SJCRH30 (cell line): ENCODE results near the gene TIE1. TPM values are rescaled to one million over a fixed set of nuclear protein-coding genes. Genes with fewer than 3 reads are reported as not detected.
A peak's percentile ranks its signal among the peaks of the same experiment; 100 is the strongest.

Experiments used
- DNase-seq, 2 experiments: peaks; one replicate each; pipeline ENCODE4 v3.0.0-alpha.2; 2015 to 2020
- H3K27ac ChIP-seq: fragments of 250-450 bp; sonication (Bioruptor Pico); 2 replicates; pipeline ENCODE4 v1.5.1; 2020; ENCODE audit warnings: mild to moderate bottlenecking, moderate library complexity
- H3K27me3 ChIP-seq: fragments of 250-450 bp; sonication (Bioruptor Pico); 2 replicates; pipeline ENCODE4 v1.5.1; 2020; ENCODE audit warnings: mild to moderate bottlenecking, moderate library complexity
- H3K36me3 ChIP-seq: fragments of 250-450 bp; sonication (Bioruptor Pico); 2 replicates; pipeline ENCODE4 v1.5.1; 2020; ENCODE audit warnings: mild to moderate bottlenecking, moderate library complexity
- H3K4me1 ChIP-seq: fragments of 250-450 bp; sonication (Bioruptor Pico); 2 replicates; pipeline ENCODE4 v1.5.1; 2020; ENCODE audit warnings: mild to moderate bottlenecking, moderate library complexity
- H3K4me3 ChIP-seq: fragments of 250-450 bp; sonication (Bioruptor Pico); 2 replicates; pipeline ENCODE4 v1.5.1; 2020; ENCODE audit warnings: mild to moderate bottlenecking, moderate library complexity
- H3K9me3 ChIP-seq: fragments of 250-450 bp; sonication (Bioruptor Pico); replicated peaks from 2 replicates; pipeline ENCODE4 v1.5.1; 2020; ENCODE audit warnings: mild to moderate bottlenecking, moderate library complexity
- total RNA-seq: library from RNA; depleted of rRNA; stranded (reverse); fragments of >200 nt; shearing (Covaris generic); gene quantifications from 2 replicates; pipeline ENCODE4 v1.2.3, GENCODE V29; 2014

TIE1 gene
- total RNA-seq, 1 experiment from 2014 or later, result 1.5 TPM

- H3K9me3 ChIP-seq, result no peaks in the 10 kb centered on the region
- no peak overlapping the region for H3K4me3 ChIP-seq
- H3K4me1 ChIP-seq, result no peaks in the 10 kb centered on the region
- no peak overlapping the region for H3K27ac ChIP-seq
- no peaks in the 10 kb centered on the region for H3K27me3 ChIP-seq
- DNase-seq, result no peak
- H3K36me3 ChIP-seq, result no peaks in the 10 kb centered on the region
These were observed 44.3 kb downstream of the TIE1 start for GRCh38 chr1:43345120-43345519.

GRCh38 chr1:43346636-43347035 is 45.9 kb downstream of the TIE1 start:
- H3K27me3 ChIP-seq, result no peaks in the 10 kb centered on the region
- no peaks in the 10 kb centered on the region for H3K36me3 ChIP-seq
- H3K27ac ChIP-seq, result no peak overlapping the region
- DNase-seq, result no peak
- no peak overlapping the region for H3K4me3 ChIP-seq
- H3K9me3 ChIP-seq, result no peaks in the 10 kb centered on the region
- no peaks in the 10 kb centered on the region for H3K4me1 ChIP-seq

- H3K27ac ChIP-seq, result no peak overlapping the region
- H3K9me3 ChIP-seq, result no peaks in the 10 kb centered on the region
- H3K4me1 ChIP-seq, result no peaks in the 10 kb centered on the region
- H3K4me3 ChIP-seq, result peak overlapping the region; percentile 57
- no peaks in the 10 kb centered on the region for H3K27me3 ChIP-seq
- H3K36me3 ChIP-seq, result no peaks in the 10 kb centered on the region
- no peak for DNase-seq
These were observed 47.6 kb downstream of the TIE1 start for GRCh38 chr1:43348343-43348808.

- Histone ChIP-seq H3K9me3 (no peaks in the 10 kb centered on the region), H3K4me1 (no peaks in the 10 kb centered on the region), H3K4me3 (peak overlapping the region; percentile 57), H3K27me3 (no peaks in the 10 kb centered on the region), H3K36me3 (no peaks in the 10 kb centered on the region), H3K27ac (no peak overlapping the region)
- DNase-seq, result peak; percentile 59 to 69
These were observed 48.2 kb downstream of the TIE1 start for GRCh38 chr1:43348809-43349593.

DNA sequence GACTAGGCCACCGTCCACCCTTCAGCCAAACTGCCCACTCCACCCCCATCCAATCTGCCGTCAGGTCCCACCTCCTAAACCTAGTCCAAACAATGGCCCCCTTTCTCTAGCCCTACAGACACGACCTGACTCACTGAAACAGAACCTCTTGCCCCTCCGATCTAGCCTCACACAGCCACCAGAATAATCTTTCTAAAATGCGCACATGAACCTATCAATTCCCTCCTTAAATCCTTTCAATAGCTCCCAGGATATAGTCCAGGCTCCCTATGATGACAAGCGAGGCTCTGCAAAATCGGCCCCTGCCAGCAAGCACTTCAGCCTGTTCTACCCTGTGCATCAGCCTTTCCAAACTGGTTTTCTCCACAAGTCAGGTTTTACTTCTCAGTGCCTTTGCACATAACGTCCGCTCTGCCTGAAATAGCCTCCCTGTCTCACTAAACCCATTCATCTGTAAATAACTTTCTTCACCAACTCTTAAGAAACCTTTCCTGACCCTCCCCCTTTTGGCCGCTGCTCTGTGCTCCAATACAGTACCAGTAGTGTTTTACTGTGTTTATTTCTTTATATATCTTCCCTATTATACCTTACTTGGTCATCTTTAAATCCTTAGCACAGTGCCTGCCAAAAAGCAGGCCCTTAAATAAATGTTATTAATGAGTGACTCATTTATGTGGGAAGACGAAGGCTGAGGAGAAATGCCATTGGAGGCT is 49.0 kb downstream of the TIE1 start:
- H3K4me3 ChIP-seq, result peak overlapping the region; percentile 57
- no peaks in the 10 kb centered on the region for H3K4me1 ChIP-seq
- no peak for DNase-seq
- no peak overlapping the region for H3K27ac ChIP-seq
- H3K27me3 ChIP-seq, result no peaks in the 10 kb centered on the region
- no peaks in the 10 kb centered on the region for H3K9me3 ChIP-seq
- no peaks in the 10 kb centered on the region for H3K36me3 ChIP-seq

- Histone ChIP-seq H3K4me1 (no peaks in the 10 kb centered on the region), H3K27me3 (no peaks in the 10 kb centered on the region), H3K27ac (no peak overlapping the region), H3K9me3 (no peaks in the 10 kb centered on the region), H3K4me3 (no peak overlapping the region), H3K36me3 (no peaks in the 10 kb centered on the region)
- DNase-seq, result no peak
These were observed 50.2 kb downstream of the TIE1 start for GRCh38 chr1:43350976-43351375.

- Histone ChIP-seq H3K36me3 (no peaks in the 10 kb centered on the region), H3K27ac (no peak overlapping the region), H3K9me3 (no peaks in the 10 kb centered on the region), H3K27me3 (no peaks in the 10 kb centered on the region), H3K4me1 (no peaks in the 10 kb centered on the region), H3K4me3 (no peak overlapping the region)
- no peak for DNase-seq
These were observed 50.9 kb downstream of the TIE1 start for GRCh38 chr1:43351421-43352350.

- no peak for DNase-seq
- H3K27ac ChIP-seq, result no peak overlapping the region
- no peaks in the 10 kb centered on the region for H3K9me3 ChIP-seq
- H3K4me1 ChIP-seq, result no peaks in the 10 kb centered on the region
- H3K27me3 ChIP-seq, result no peaks in the 10 kb centered on the region
- no peak overlapping the region for H3K4me3 ChIP-seq
- no peaks in the 10 kb centered on the region for H3K36me3 ChIP-seq
These were observed 51.5 kb downstream of the TIE1 start for GRCh38 chr1:43352351-43352705.

DNA sequence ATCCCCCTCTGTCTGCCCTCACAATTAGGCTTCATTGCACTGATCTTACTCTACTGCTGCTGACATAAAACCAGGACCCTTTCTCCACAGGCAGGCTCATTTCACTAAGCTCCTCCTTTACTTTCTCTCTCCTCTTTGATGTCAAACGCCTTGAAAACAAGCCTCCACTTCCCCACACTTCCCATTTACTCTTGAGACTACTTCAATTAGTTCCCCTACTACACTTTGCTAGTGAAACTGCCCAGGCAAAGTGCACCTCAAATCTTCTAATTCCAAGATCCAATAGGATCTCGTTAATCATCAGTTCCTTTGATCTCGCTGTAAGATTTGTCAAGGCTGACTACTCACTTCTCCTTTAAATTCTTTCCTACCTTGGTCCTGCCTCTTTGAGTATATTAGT is 52.1 kb downstream of the TIE1 start:
- H3K4me1 ChIP-seq, result no peaks in the 10 kb centered on the region
- no peaks in the 10 kb centered on the region for H3K27me3 ChIP-seq
- H3K9me3 ChIP-seq, result no peaks in the 10 kb centered on the region
- DNase-seq, result no peak
- no peak overlapping the region for H3K4me3 ChIP-seq
- H3K27ac ChIP-seq, result no peak overlapping the region
- H3K36me3 ChIP-seq, result no peaks in the 10 kb centered on the region

GRCh38 chr1:43354471-43354870 is 53.7 kb downstream of the TIE1 start:
- Histone ChIP-seq H3K27ac (no peak overlapping the region), H3K36me3 (no peaks in the 10 kb centered on the region), H3K9me3 (no peaks in the 10 kb centered on the region), H3K4me1 (no peaks in the 10 kb centered on the region), H3K27me3 (no peaks in the 10 kb centered on the region), H3K4me3 (no peak overlapping the region)
- no peak for DNase-seq

GRCh38 chr1:43354936-43355335 is 54.2 kb downstream of the TIE1 start:
- H3K9me3 ChIP-seq, result no peaks in the 10 kb centered on the region

DNA sequence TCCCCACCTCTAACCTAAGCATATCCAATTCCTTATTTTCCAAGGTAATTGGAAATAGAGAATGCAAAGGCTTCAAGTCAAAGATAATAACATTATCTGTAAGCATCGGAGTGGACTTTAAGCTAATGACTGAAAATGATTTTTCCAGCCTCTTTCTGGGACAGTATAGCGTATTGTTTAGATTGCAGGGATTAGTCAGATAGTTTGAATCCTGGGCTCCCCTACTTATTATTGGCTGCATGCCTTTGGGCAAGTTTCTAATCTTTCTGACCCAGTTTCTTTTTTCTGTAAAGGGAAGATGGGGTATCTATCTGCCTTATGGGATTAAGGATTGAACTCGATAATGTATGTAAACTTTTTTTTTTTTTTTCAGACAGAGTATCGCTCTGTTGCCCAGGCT is 56.5 kb downstream of the TIE1 start:
- no peak for DNase-seq
- Histone ChIP-seq H3K36me3 (peaks cover 23% of the 10 kb centered on the region), H3K9me3 (no peaks in the 10 kb centered on the region), H3K27me3 (no peaks in the 10 kb centered on the region), H3K4me1 (peaks cover 7% of the 10 kb centered on the region; the same call in 1 of the 2 replicates), H3K4me3 (no peak overlapping the region), H3K27ac (no peak overlapping the region)

More at GRCh38 chr1:43354936-43355335, 54.2 kb downstream of the TIE1 start:
- no peaks in the 10 kb centered on the region for H3K27me3 ChIP-seq
- no peak overlapping the region for H3K27ac ChIP-seq
- H3K4me1 ChIP-seq, result peaks cover under 1% of the 10 kb centered on the region; the same call in 1 of the 2 replicates
- no peak overlapping the region for H3K4me3 ChIP-seq
- DNase-seq, result no peak
- H3K36me3 ChIP-seq, result no peaks in the 10 kb centered on the region

- H3K27me3 ChIP-seq, result no peaks in the 10 kb centered on the region
- DNase-seq, result peak in 1 of 2 experiments; percentile 55
These were observed 57.5 kb downstream of the TIE1 start for GRCh38 chr1:43358121-43358745.

More at GRCh38 chr1:43358121-43358745, 57.5 kb downstream of the TIE1 start:
- Histone ChIP-seq H3K4me1 (peaks cover 7% of the 10 kb centered on the region; the same call in 1 of the 2 replicates), H3K36me3 (peaks cover 31% of the 10 kb centered on the region), H3K9me3 (no peaks in the 10 kb centered on the region), H3K4me3 (peak overlapping the region; percentile 71), H3K27ac (peak overlapping the region; percentile 85)
